Neuronal stem cell (in vitro differentiated cells): Measurements from ENCODE around the gene METRN.

Experiments used
- DNase-seq: peaks from one replicate; pipeline ENCODE4 v3.0.0-alpha.2; 2013; ENCODE audit warnings: low spot score
- H2AFZ ChIP-seq: one replicate; pipeline ENCODE4 v1.6.1; 2013; ENCODE audit warnings: mild to moderate bottlenecking, low read length, inconsistent platforms
- H2AK5ac ChIP-seq: 2 replicates; pipeline ENCODE4 v1.6.1; 2013; ENCODE audit warnings: low read depth, mild to moderate bottlenecking, inconsistent platforms, low read length, moderate library complexity, mixed read lengths
- H2BK120ac ChIP-seq: 2 replicates; pipeline ENCODE4 v1.6.1; 2013; ENCODE audit warnings: low read depth, mild to moderate bottlenecking, inconsistent platforms, low read length, moderate library complexity, mixed read lengths
- H2BK12ac ChIP-seq: one replicate; pipeline ENCODE4 v1.6.1; 2013; ENCODE audit warnings: low read length, inconsistent platforms
- H2BK15ac ChIP-seq: 2 replicates; pipeline ENCODE4 v1.6.1; 2013; ENCODE audit warnings: mild to moderate bottlenecking, low read length, inconsistent platforms, mixed read lengths
- H2BK5ac ChIP-seq: one replicate; pipeline ENCODE4 v1.6.1; 2013; ENCODE audit warnings: inconsistent platforms, mild to moderate bottlenecking, low read length, moderate library complexity
- H3K14ac ChIP-seq: one replicate; pipeline ENCODE4 v1.6.1; 2013; ENCODE audit warnings: low read length, inconsistent platforms
- H3K18ac ChIP-seq: 2 replicates; pipeline ENCODE4 v1.6.1; 2013; ENCODE audit warnings: low read length, inconsistent platforms
- H3K23ac ChIP-seq: 2 replicates; pipeline ENCODE4 v1.6.1; 2013; ENCODE audit warnings: low read depth, mild to moderate bottlenecking, mixed read lengths, low read length, inconsistent platforms; ENCODE audit not compliant: poor library complexity
- H3K27ac ChIP-seq: replicated peaks from 3 replicates; pipeline ENCODE4 v1.5.1; 2013; ENCODE audit warnings: low read length, inconsistent platforms
- H3K27me3 ChIP-seq, 3 experiments: 2 replicates each; pipeline ENCODE4 v1.6.1; 2013; ENCODE audit warnings: low read length in 3 of 3, mild to moderate bottlenecking in 2 of 3, inconsistent platforms in 1 of 3, low read depth in 1 of 3, mixed read lengths in 1 of 3, moderate library complexity in 1 of 3; ENCODE audit not compliant: control insufficient read depth in 3 of 3, insufficient read depth in 3 of 3
- H3K36me3 ChIP-seq, 2 donors: replicated peaks in 1 of 2; 2 replicates each; pipeline ENCODE4 v1.6.1; 2013; ENCODE audit warnings: low read length in 2 of 2; ENCODE audit not compliant: control insufficient read depth in 2 of 2, insufficient read depth in 2 of 2
- H3K4ac ChIP-seq: 2 replicates; pipeline ENCODE4 v1.6.1; 2013; ENCODE audit warnings: inconsistent platforms, mild to moderate bottlenecking, low read length, moderate library complexity
- H3K4me1 ChIP-seq, 2 donors: 1 replicate in 1 of 2; 2 replicates in 1 of 2; pipeline ENCODE4 v1.6.1; 2013; ENCODE audit warnings: low read length in 2 of 2, low read depth in 1 of 2; ENCODE audit not compliant: control insufficient read depth in 2 of 2, insufficient read depth in 1 of 2
- H3K4me2 ChIP-seq: one replicate; pipeline ENCODE4 v1.6.1; 2013; ENCODE audit warnings: mild to moderate bottlenecking, low read length, inconsistent platforms; ENCODE audit not compliant: insufficient read depth, poor library complexity, severe bottlenecking
- H3K4me3 ChIP-seq, 2 donors: 2 replicates each; pipeline ENCODE4 v1.5.1; 2013; ENCODE audit warnings: low read length in 2 of 2, mild to moderate bottlenecking in 2 of 2, inconsistent platforms in 1 of 2, moderate library complexity in 1 of 2
- H3K79me1 ChIP-seq: one replicate; pipeline ENCODE4 v1.6.1; 2013; ENCODE audit warnings: low read depth, mild to moderate bottlenecking, inconsistent platforms, low read length, moderate library complexity
- H3K9ac ChIP-seq: one replicate; pipeline ENCODE4 v1.6.1; 2013; ENCODE audit warnings: mild to moderate bottlenecking, low read depth, low read length, inconsistent platforms; ENCODE audit not compliant: poor library complexity
- H3K9me3 ChIP-seq, 2 donors: replicated peaks in 1 of 2; 2 replicates each; pipeline versions ENCODE3 to v1.6.1; 2013; ENCODE audit warnings: low read length in 2 of 2, mild to moderate bottlenecking in 2 of 2, inconsistent platforms in 1 of 2, low read depth in 1 of 2, mixed read lengths in 1 of 2, moderate library complexity in 1 of 2; ENCODE audit not compliant: control insufficient read depth in 2 of 2, insufficient read depth in 1 of 2
- H4K8ac ChIP-seq: one replicate; pipeline ENCODE4 v1.6.1; 2013; ENCODE audit warnings: low read depth, mild to moderate bottlenecking, inconsistent platforms, low read length, moderate library complexity
- H4K91ac ChIP-seq: one replicate; pipeline ENCODE4 v1.6.1; 2013; ENCODE audit warnings: low read length, low read depth, mild to moderate bottlenecking, inconsistent platforms; ENCODE audit not compliant: poor library complexity
- WGBS, 2 donors: extraction: QIAGEN DNeasy Blood & Tissue Kit; methylation state at CpG; one replicate each; pipeline ENCODE4 v1.1.7; 2013; ENCODE audit warnings: missing lambda C conversion rate in 2 of 2, mixed read lengths in 1 of 2; ENCODE audit not compliant: insufficient read length in 2 of 2, insufficient replicate concordance in 1 of 2; ENCODE audit errors: extremely low coverage in 2 of 2; 5-methylcytosine and 5-hydroxymethylcytosine counted together

METRN gene

DNA sequence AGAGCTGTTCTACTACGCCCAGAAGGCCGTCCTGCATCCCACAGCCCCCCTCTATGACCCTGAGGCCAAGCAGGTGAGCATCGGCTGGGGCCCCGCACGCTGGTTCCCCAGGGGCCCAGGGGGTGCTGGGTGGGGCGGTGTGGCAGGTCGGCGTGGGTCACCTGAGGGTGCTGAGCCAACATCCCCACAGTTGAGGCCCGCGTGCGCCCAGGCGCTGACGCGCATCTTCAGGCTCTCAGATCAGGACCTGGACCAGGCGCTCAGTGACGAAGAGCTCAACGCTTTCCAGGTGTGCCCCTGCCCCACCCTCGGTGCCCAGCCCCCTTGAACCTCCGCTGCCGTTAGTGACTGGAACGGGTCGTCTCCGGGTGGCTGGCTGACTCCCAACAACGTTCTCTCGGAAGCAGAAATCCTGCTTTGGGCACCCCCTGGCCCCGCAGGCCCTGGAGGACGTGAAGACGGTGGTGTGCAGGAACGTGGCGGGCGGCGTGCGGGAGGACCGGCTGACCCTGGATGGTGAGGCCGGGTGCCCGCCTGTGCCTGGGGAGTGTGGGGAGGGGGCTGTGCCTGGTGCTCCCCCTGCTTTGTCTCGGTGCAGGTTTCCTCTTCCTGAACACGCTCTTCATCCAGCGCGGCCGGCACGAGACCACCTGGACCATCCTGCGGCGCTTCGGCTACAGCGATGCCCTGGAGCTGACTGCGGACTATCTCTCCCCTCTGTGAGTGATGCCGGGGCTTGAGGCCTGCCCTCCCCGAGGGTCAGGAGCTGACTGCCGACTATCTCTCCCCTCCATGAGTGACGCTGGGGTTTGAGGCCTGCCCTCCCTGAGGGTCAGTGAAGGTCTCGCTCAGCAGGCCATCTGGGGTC is 44.2 kb upstream of the METRN start:
- Histone ChIP-seq H3K36me3 (peaks cover 37 to 57% of the 10 kb centered on the region in 2 donors), H3K23ac (no peak overlapping the region), H3K9ac (peak overlapping the region; percentile 4), H2AFZ (no peak overlapping the region), H3K27ac (no peak overlapping the region), H4K91ac (no peak overlapping the region), H3K4me2 (no peak overlapping the region), H2BK15ac (no peak overlapping the region), H2AK5ac (no peak overlapping the region), H3K79me1 (peaks cover 31% of the 10 kb centered on the region), H2BK120ac (no peak overlapping the region), H3K18ac (no peak overlapping the region), H3K4ac (no peak overlapping the region), H3K14ac (no peak overlapping the region), H3K9me3 (no peaks in the 10 kb centered on the region), H4K8ac (no peak overlapping the region), H2BK5ac (no peak overlapping the region), H3K27me3 (peaks cover 0 to 9% (median 0%) of the 10 kb centered on the region in 3 experiments), H2BK12ac (no peak overlapping the region), H3K4me3 (peak overlapping the region in 1 of 2 donors; percentile 3), H3K4me1 (peaks cover 2 to 13% of the 10 kb centered on the region in 2 donors)
- DNase-seq = no peak
- WGBS, 2 donors = no CpG with 5 or more reads among the region's 52 CpGs

DNA sequence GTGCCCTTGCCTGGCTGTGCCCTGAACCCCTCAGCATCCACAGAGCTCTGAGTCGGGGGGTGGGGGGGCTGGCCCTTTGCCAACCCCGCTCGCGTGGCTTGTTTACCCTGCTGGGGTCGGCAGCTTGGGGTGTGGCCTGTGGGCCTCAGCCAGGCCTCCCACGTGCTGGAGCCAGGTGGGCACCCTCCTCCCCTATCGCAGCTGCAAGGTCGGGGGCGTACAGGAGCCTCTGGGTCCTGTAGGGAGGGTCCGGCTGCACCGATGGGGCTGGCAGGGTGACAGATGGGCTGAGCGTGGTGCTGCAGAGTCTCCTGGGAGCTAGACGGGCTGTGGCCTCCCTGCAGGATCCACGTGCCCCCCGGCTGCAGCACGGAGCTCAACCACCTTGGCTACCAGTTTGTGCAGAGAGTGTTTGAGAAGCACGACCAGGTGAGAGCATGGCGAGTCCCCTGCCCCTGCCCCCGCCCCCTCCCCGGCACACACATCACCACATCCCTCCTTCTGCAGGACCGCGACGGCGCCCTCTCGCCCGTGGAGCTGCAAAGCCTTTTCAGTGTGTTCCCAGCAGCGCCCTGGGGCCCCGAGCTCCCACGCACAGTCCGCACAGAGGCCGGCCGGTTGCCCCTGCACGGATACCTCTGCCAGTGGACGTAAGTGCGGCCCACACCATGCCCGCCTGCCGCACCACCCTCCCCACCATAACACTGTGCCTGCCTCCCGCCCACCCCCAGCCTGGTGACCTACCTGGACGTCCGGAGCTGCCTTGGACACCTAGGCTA is 43.4 kb upstream of the METRN start:
- Histone ChIP-seq H3K36me3 (peaks cover 37 to 57% of the 10 kb centered on the region in 2 donors), H2BK12ac (no peak overlapping the region), H3K4ac (no peak overlapping the region), H3K27me3 (peaks cover 0 to 14% (median 0%) of the 10 kb centered on the region in 3 experiments), H4K91ac (no peak overlapping the region), H4K8ac (peak overlapping the region; percentile 17), H3K9ac (no peak overlapping the region), H2BK15ac (no peak overlapping the region), H2AFZ (no peak overlapping the region), H3K4me2 (no peak overlapping the region), H2BK120ac (no peak overlapping the region), H2BK5ac (no peak overlapping the region), H3K4me3 (no peak overlapping the region), H3K23ac (no peak overlapping the region), H3K14ac (no peak overlapping the region), H3K79me1 (peaks cover 29% of the 10 kb centered on the region), H3K27ac (no peak overlapping the region), H3K4me1 (peaks cover 2 to 13% of the 10 kb centered on the region in 2 donors), H3K9me3 (no peaks in the 10 kb centered on the region), H3K18ac (no peak overlapping the region), H2AK5ac (no peak overlapping the region)
- no CpG with 5 or more reads among the region's 40 CpGs for WGBS, 2 donors
- DNase-seq = no peak

DNA sequence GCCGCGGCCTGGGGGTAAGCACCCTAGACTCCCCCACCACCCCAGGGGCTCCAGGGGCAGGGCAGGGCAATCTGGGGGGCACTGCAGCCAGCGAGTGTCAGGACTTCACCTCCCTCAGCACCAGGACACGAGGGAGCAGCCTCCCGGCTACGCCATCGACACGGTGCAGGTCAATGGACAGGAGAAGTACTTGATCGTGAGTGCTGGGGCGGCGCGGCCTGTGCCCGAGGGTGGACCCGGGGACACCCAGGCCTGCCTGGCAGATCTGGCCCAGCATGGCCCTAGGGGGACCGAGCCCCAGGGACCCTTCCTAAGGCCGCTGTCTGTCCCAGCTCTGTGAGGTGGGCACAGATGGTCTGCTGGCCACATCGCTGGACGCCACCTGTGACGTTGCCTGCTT is 42.5 kb upstream of the METRN start:
- peaks cover 0 to 14% (median 0%) of the 10 kb centered on the region in 3 experiments for H3K27me3 ChIP-seq
- no peak overlapping the region for H3K14ac ChIP-seq
- H3K27ac ChIP-seq = no peak overlapping the region
- no peak overlapping the region for H3K4me2 ChIP-seq
- peaks cover 2 to 13% of the 10 kb centered on the region in 2 donors for H3K4me1 ChIP-seq
- H4K8ac ChIP-seq = no peak overlapping the region
- no peak overlapping the region for H3K18ac ChIP-seq
- H4K91ac ChIP-seq = no peak overlapping the region
- H3K4ac ChIP-seq = no peak overlapping the region
- no peak overlapping the region for H3K9ac ChIP-seq
- H3K79me1 ChIP-seq = peaks cover 29% of the 10 kb centered on the region
- peaks cover 37 to 57% of the 10 kb centered on the region in 2 donors for H3K36me3 ChIP-seq
- no peak for DNase-seq
- H3K23ac ChIP-seq = no peak overlapping the region
- H2BK5ac ChIP-seq = no peak overlapping the region
- no peak overlapping the region for H2AFZ ChIP-seq
- WGBS, 2 donors = no CpG with 5 or more reads among the region's 19 CpGs
- no peaks in the 10 kb centered on the region for H3K9me3 ChIP-seq
- no peak overlapping the region for H2BK15ac ChIP-seq
- H2BK120ac ChIP-seq = no peak overlapping the region
- no peak overlapping the region for H2AK5ac ChIP-seq
- H3K4me3 ChIP-seq = no peak overlapping the region
- no peak overlapping the region for H2BK12ac ChIP-seq

DNA sequence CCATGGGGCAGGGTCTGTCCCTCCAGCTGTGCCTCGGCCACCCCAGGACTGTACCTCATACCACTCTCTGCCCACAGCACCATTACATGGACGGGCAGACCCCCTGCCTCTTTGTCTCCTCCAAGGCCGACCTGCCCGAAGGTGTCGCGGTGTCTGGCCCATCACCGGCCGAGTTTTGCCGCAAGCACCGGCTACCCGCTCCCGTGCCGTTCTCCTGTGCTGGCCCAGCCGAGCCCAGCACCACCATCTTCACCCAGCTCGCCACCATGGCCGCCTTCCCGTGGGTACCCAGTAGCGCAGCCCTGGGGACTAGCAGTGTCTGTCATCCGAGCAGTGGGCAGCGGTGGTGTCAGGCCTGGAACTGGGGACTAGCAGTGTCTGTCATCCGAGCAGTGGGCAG is 42.1 kb upstream of the METRN start:
- Histone ChIP-seq H3K4ac (no peak overlapping the region), H4K91ac (no peak overlapping the region), H3K14ac (no peak overlapping the region), H3K18ac (no peak overlapping the region), H3K9ac (no peak overlapping the region), H2BK120ac (no peak overlapping the region), H3K36me3 (peaks cover 37 to 57% of the 10 kb centered on the region in 2 donors), H3K4me2 (no peak overlapping the region), H2BK12ac (no peak overlapping the region), H2AK5ac (no peak overlapping the region), H3K27ac (no peak overlapping the region), H2AFZ (no peak overlapping the region), H2BK15ac (no peak overlapping the region), H3K23ac (peak overlapping the region; percentile 65), H3K4me3 (no peak overlapping the region), H3K4me1 (peaks cover 2 to 13% of the 10 kb centered on the region in 2 donors), H3K27me3 (peaks cover 0 to 14% (median 0%) of the 10 kb centered on the region in 3 experiments), H2BK5ac (no peak overlapping the region), H3K9me3 (no peaks in the 10 kb centered on the region), H3K79me1 (peaks cover 29% of the 10 kb centered on the region), H4K8ac (no peak overlapping the region)
- DNase-seq = no peak
- no CpG with 5 or more reads among the region's 21 CpGs for WGBS, 2 donors
